Brain microvascular endothelial cell (primary cell): ENCODE data around the gene CCR5AS.
A peak's percentile ranks its signal among the peaks of the same experiment; 100 is the strongest.
"Not testable (repeated sequence)": the region's sequence is repeated elsewhere in the genome, so short reads cannot be mapped to it uniquely, and the experiment has no call there.

Experiments
- DNase-seq: peaks from one replicate; pipeline ENCODE4 v3.0.0-alpha.2; 2020
- H3K27ac ChIP-seq: fragments of 250-450 bp; sonication (Bioruptor Pico); 2 replicates; pipeline ENCODE4 v1.5.1; 2020; ENCODE audit warnings: mild to moderate bottlenecking, moderate library complexity
- H3K27me3 ChIP-seq: fragments of 250-450 bp; sonication (Bioruptor Pico); replicated peaks from 2 replicates; pipeline ENCODE4 v1.5.1; 2020; ENCODE audit warnings: mild to moderate bottlenecking
- H3K36me3 ChIP-seq: fragments of 250-450 bp; sonication (Bioruptor Pico); replicated peaks from 2 replicates; pipeline ENCODE4 v1.5.1; 2020; ENCODE audit warnings: mild to moderate bottlenecking
- H3K4me3 ChIP-seq: 2 replicates; pipeline ENCODE4 v1.5.1; 2011; ENCODE audit warnings: low read depth, mild to moderate bottlenecking, control low read depth, low read length, moderate library complexity
- in situ Hi-C: cut with HindIII; loops from 2 replicates; pipeline ENCODE4 v1.10.0; 2017; ENCODE audit warnings: low sequenced_read_pairs, low pct_ligation_motif_present
- TF ChIP-seq, protein P1 (sequence below): IDR thresholded peaks from 2 replicates; pipeline ENCODE4 v1.5.1; 2011; ENCODE audit warnings: low read depth, mild to moderate bottlenecking, moderate library complexity, low read length, control low read depth, inconsistent platforms; ENCODE audit errors: missing control alignments

Gene CCR5AS

GRCh38 chr3:46429671-46430070, 22.8 kb upstream of the CCR5AS start:
- TF ChIP-seq, protein P1, sequence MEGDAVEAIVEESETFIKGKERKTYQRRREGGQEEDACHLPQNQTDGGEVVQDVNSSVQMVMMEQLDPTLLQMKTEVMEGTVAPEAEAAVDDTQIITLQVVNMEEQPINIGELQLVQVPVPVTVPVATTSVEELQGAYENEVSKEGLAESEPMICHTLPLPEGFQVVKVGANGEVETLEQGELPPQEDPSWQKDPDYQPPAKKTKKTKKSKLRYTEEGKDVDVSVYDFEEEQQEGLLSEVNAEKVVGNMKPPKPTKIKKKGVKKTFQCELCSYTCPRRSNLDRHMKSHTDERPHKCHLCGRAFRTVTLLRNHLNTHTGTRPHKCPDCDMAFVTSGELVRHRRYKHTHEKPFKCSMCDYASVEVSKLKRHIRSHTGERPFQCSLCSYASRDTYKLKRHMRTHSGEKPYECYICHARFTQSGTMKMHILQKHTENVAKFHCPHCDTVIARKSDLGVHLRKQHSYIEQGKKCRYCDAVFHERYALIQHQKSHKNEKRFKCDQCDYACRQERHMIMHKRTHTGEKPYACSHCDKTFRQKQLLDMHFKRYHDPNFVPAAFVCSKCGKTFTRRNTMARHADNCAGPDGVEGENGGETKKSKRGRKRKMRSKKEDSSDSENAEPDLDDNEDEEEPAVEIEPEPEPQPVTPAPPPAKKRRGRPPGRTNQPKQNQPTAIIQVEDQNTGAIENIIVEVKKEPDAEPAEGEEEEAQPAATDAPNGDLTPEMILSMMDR = no peak
- no peak for DNase-seq
- Histone ChIP-seq H3K4me3 (no peak overlapping the region), H3K27ac (no peak overlapping the region), H3K36me3 (no peaks in the 10 kb centered on the region), H3K27me3 (no peaks in the 10 kb centered on the region)
- in situ Hi-C loops = no loop called here

- Histone ChIP-seq H3K4me3 (no peak overlapping the region), H3K27me3 (no peaks in the 10 kb centered on the region), H3K27ac (no peak overlapping the region), H3K36me3 (no peaks in the 10 kb centered on the region)
- DNase-seq = no peak
- in situ Hi-C loops = no loop called here
- TF ChIP-seq, protein P1 = no peak
These were observed 22.4 kb upstream of the CCR5AS start for GRCh38 chr3:46429250-46429649.

DNA sequence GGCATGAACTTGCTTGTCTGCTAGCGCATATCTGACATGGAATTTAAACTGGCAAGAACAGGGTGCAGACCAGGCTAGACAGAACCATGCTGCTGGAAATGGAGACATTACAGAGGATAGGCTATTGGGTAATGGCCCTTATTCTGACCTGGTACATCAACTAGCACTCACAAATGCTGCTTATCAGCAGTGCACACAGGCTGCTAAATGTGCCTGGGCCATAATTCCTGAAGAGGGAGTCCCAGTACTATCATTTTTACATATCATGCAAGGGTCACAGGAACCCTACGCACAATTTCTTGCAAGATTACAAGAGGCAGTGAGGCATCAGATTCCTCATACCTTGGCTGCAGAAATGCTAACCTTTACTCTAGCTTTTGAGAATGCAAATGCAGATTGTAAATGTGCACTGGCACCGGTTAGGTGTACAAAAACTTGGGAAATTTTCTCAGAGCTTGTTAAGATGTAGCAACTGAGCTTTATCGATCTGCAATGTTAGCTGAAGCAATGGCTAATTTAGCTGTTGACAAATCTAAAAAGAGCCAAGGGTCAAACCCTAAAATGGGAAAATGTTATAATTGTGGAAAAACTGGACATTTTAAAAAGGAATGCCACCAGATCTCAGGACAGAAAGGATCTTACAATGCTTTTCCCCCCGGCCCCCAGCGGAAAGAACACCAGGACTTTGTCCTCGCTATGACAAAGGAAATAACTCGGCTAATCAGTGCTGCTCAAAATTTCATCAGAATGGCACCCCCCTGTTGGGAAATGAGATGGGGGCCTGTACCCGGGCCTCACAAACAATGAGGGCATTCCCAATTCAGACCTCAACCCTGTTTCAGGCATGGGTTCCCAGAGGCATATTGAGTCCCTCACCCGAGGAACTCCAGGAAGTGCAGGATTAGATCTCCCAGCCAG, 21.3 kb upstream of the CCR5AS start:
- in situ Hi-C loops = no loop called here

DNA sequence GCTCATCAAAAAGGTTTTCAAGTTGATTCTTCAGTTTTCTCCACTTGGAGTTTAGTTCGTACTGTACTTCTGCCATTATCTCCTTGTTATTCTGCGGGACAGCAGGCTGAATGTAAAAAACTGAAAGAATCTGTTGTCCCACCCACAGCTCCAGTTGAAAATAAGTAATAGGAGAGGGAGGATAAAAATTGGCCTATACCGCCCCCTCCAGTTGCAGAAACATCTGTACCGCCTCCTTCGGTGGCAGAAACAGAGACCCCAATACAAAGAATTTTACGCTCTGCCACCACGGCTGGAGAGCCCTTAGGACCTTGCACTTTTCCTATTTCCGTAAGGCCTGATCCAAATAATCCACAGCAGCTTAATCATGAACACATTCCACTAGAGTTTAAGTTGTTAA, 20.5 kb upstream of the CCR5AS start:
- H3K4me3 ChIP-seq, H3K27ac ChIP-seq, H3K36me3 ChIP-seq, in situ Hi-C loops, DNase-seq, H3K27me3 ChIP-seq: not testable (repeated sequence)
- TF ChIP-seq, protein P1 = peak; percentile 43

More for the DNA sequence above, 21.3 kb upstream of the CCR5AS start:
- no peak for DNase-seq
- Histone ChIP-seq H3K27me3 (no peaks in the 10 kb centered on the region), H3K36me3 (no peaks in the 10 kb centered on the region), H3K4me3 (no peak overlapping the region), H3K27ac (no peak overlapping the region)
- TF ChIP-seq, protein P1 = no peak

DNA sequence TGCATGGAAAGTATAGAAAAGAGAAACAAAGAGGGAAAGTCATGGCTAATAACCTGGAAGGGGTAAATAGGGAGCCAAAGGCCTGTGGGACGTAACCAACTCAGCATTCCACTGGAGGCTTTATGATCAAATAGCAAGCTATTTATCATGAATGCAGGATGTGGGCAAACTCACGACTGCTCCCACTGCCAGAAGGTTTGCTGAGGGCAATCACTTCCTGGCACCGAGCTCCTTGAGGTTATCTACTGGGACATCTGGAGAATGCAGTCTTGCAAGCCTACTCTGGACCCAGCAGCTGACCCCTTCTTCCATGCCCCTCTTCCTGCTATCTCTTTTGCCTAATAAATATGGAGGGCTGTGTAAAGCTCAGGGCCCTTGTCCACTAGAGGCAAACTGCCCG, 19.6 kb upstream of the CCR5AS start:
- in situ Hi-C loops, H3K27ac ChIP-seq: not testable (repeated sequence)

GRCh38 chr3:46423588-46423987, 16.7 kb upstream of the CCR5AS start:
- in situ Hi-C loops = no loop called here
- H3K4me3 ChIP-seq = no peak overlapping the region
- no peak overlapping the region for H3K27ac ChIP-seq
- DNase-seq = no peak
- no peaks in the 10 kb centered on the region for H3K27me3 ChIP-seq
- no peaks in the 10 kb centered on the region for H3K36me3 ChIP-seq
- TF ChIP-seq, protein P1 = no peak

More for the DNA sequence above, 19.6 kb upstream of the CCR5AS start:
- not testable (repeated sequence) for H3K36me3 ChIP-seq, DNase-seq, H3K4me3 ChIP-seq, H3K27me3 ChIP-seq
